Chondrocyte (in vitro differentiated cells): ENCODE data around the gene ZFAND3. TPM values are rescaled to one million over a fixed set of nuclear protein-coding genes. Genes with fewer than 3 reads are reported as not detected.

Experiments used
- DNase-seq: peaks from one replicate; pipeline ENCODE4 v3.0.0; 2021; ENCODE audit warnings: mixed read lengths, low spot score
- H3K27ac Mint-ChIP-seq: one replicate; pipeline ENCODE4 v1.8.0; 2021; ENCODE audit warnings: mild to moderate bottlenecking, moderate library complexity, mixed read lengths; ENCODE audit not compliant: unreplicated experiment
- H3K27me3 Mint-ChIP-seq: 2 replicates; pipeline ENCODE4 v1.8.0; 2021; ENCODE audit warnings: low read depth, mixed read lengths
- H3K36me3 Mint-ChIP-seq: 2 replicates; pipeline ENCODE4 v1.8.0; 2021; ENCODE audit warnings: low read depth, mixed read lengths
- H3K4me1 Mint-ChIP-seq: 2 replicates; pipeline ENCODE4 v1.8.0; 2021; ENCODE audit warnings: low read depth, mild to moderate bottlenecking, mixed read lengths
- H3K4me3 Mint-ChIP-seq: one replicate; pipeline ENCODE4 v1.8.0; 2021; ENCODE audit warnings: mild to moderate bottlenecking, moderate library complexity, mixed read lengths; ENCODE audit not compliant: unreplicated experiment
- H3K9me3 Mint-ChIP-seq: 2 replicates; pipeline ENCODE4 v1.8.0; 2021; ENCODE audit warnings: low read depth, mixed read lengths
- total RNA-seq: library from RNA; stranded (reverse); gene quantifications from 3 replicates; pipeline ENCODE4 v1.2.1, GENCODE V29; 2021
- TF ChIP-seq, protein P1 (sequence below): fragments of 200-600 bp; sonication (generic); IDR thresholded peaks from 2 replicates; pipeline ENCODE4 v1.5.0; 2021; ENCODE audit warnings: antibody characterized with exemption, mild to moderate bottlenecking, moderate library complexity

ZFAND3 gene
- total RNA-seq, 1 donor from 2014 or later, result 98.5 TPM

GRCh38 chr6:37982317-37982716 is 162.8 kb downstream of the ZFAND3 start:
- no peak overlapping the region for H3K27ac Mint-ChIP-seq
- TF ChIP-seq, protein P1, sequence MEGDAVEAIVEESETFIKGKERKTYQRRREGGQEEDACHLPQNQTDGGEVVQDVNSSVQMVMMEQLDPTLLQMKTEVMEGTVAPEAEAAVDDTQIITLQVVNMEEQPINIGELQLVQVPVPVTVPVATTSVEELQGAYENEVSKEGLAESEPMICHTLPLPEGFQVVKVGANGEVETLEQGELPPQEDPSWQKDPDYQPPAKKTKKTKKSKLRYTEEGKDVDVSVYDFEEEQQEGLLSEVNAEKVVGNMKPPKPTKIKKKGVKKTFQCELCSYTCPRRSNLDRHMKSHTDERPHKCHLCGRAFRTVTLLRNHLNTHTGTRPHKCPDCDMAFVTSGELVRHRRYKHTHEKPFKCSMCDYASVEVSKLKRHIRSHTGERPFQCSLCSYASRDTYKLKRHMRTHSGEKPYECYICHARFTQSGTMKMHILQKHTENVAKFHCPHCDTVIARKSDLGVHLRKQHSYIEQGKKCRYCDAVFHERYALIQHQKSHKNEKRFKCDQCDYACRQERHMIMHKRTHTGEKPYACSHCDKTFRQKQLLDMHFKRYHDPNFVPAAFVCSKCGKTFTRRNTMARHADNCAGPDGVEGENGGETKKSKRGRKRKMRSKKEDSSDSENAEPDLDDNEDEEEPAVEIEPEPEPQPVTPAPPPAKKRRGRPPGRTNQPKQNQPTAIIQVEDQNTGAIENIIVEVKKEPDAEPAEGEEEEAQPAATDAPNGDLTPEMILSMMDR, result no peak
- H3K9me3 Mint-ChIP-seq, result no peaks in the 10 kb centered on the region
- DNase-seq, result no peak
- no peaks in the 10 kb centered on the region for H3K36me3 Mint-ChIP-seq
- H3K4me3 Mint-ChIP-seq, result no peak overlapping the region
- peaks cover 66% of the 10 kb centered on the region for H3K4me1 Mint-ChIP-seq
- no peaks in the 10 kb centered on the region for H3K27me3 Mint-ChIP-seq

- Mint-ChIP-seq H3K4me3 (no peak overlapping the region), H3K36me3 (no peaks in the 10 kb centered on the region), H3K4me1 (peaks cover 70% of the 10 kb centered on the region), H3K27ac (no peak overlapping the region), H3K9me3 (no peaks in the 10 kb centered on the region), H3K27me3 (no peaks in the 10 kb centered on the region)
- TF ChIP-seq, protein P1, result no peak
- no peak for DNase-seq
These were observed 164.4 kb downstream of the ZFAND3 start for GRCh38 chr6:37983720-37984501.

- Mint-ChIP-seq H3K9me3 (no peaks in the 10 kb centered on the region), H3K27ac (no peak overlapping the region), H3K4me3 (no peak overlapping the region), H3K4me1 (peaks cover 70% of the 10 kb centered on the region), H3K36me3 (no peaks in the 10 kb centered on the region), H3K27me3 (no peaks in the 10 kb centered on the region)
- TF ChIP-seq, protein P1, result no peak
- no peak for DNase-seq
These were observed 165.1 kb downstream of the ZFAND3 start for GRCh38 chr6:37984578-37984977.

GRCh38 chr6:37985355-37985754 is 165.8 kb downstream of the ZFAND3 start:
- Mint-ChIP-seq H3K27me3 (no peaks in the 10 kb centered on the region), H3K4me3 (no peak overlapping the region), H3K4me1 (peaks cover 70% of the 10 kb centered on the region), H3K36me3 (no peaks in the 10 kb centered on the region), H3K9me3 (no peaks in the 10 kb centered on the region), H3K27ac (peak overlapping the region; percentile 54)
- TF ChIP-seq, protein P1, result no peak
- DNase-seq, result peak; percentile 75

- Mint-ChIP-seq H3K27ac (peak overlapping the region; percentile 75), H3K36me3 (no peaks in the 10 kb centered on the region), H3K27me3 (no peaks in the 10 kb centered on the region), H3K4me1 (peaks cover 69% of the 10 kb centered on the region), H3K9me3 (no peaks in the 10 kb centered on the region), H3K4me3 (no peak overlapping the region)
- TF ChIP-seq, protein P1, result no peak
- DNase-seq, result no peak
These were observed 167.5 kb downstream of the ZFAND3 start for GRCh38 chr6:37987018-37987417.
